GM12864 (cell line): ENCODE data around the gene PHF14.

Experiments used
- DNase-seq: peaks from one replicate; pipeline ENCODE4 v3.0.0-alpha.2; 2011; ENCODE audit warnings: low read depth
- H3K4me3 ChIP-seq: 2 replicates; pipeline ENCODE4 v1.5.1; 2011; ENCODE audit warnings: mild to moderate bottlenecking, low read depth, low read length, control low read depth
- TF ChIP-seq, protein P1 (sequence below): IDR thresholded peaks from 2 replicates; pipeline ENCODE4 v1.5.1; 2011; ENCODE audit warnings: low read depth, mild to moderate bottlenecking, moderate library complexity, low read length, control low read depth, inconsistent platforms; ENCODE audit errors: missing control alignments

Gene PHF14

DNA sequence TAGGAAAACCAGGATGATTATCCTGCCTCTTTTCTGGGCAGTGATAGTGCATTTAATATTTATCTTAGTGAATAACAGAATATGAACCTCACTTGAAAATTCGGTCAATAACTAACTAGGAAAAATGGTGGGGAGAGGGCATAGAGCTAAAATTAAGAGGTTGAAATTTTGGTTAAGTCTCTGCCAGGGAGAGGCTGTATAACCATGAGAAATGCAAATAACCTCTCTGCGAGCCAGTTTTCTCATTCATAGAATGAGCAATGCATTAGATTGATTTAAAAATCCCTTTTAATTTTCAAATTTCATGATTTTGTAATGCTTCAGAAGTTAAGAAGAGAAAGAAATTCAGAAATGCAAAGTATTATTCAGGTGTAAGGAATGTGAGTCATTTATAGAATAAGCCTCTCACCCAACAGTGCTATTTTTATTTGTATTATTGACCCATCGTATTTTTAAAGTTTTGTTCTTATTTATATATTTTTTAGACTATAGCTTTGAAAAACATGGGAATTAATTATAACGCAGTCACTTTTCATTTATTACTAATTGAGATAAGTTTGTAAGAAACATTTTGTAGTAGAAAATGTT is 104.7 kb downstream of the PHF14 start:
- DNase-seq, result no peak
- no peak overlapping the region for H3K4me3 ChIP-seq
- TF ChIP-seq, protein P1, sequence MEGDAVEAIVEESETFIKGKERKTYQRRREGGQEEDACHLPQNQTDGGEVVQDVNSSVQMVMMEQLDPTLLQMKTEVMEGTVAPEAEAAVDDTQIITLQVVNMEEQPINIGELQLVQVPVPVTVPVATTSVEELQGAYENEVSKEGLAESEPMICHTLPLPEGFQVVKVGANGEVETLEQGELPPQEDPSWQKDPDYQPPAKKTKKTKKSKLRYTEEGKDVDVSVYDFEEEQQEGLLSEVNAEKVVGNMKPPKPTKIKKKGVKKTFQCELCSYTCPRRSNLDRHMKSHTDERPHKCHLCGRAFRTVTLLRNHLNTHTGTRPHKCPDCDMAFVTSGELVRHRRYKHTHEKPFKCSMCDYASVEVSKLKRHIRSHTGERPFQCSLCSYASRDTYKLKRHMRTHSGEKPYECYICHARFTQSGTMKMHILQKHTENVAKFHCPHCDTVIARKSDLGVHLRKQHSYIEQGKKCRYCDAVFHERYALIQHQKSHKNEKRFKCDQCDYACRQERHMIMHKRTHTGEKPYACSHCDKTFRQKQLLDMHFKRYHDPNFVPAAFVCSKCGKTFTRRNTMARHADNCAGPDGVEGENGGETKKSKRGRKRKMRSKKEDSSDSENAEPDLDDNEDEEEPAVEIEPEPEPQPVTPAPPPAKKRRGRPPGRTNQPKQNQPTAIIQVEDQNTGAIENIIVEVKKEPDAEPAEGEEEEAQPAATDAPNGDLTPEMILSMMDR, result no peak

DNA sequence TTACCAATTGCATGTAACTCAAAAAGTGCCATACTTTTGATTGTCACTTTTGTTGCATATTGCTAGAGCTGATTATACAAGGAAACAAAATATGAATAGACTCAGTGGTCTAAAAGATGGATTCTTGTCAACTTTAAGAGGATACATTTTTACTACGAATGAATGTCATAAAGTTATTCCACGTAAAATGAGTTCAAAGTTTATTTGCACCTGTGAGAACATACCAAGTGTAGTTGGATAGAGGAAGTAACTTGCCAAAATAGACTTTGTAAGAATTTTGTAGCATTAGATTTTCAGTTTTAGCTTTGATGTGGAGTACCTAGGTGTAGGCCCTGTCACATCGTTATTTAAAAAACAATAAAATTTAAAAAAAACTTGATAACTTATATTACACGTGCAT is 106.2 kb downstream of the PHF14 start:
- no peak overlapping the region for H3K4me3 ChIP-seq
- TF ChIP-seq, protein P1, result no peak
- DNase-seq, result no peak

DNA sequence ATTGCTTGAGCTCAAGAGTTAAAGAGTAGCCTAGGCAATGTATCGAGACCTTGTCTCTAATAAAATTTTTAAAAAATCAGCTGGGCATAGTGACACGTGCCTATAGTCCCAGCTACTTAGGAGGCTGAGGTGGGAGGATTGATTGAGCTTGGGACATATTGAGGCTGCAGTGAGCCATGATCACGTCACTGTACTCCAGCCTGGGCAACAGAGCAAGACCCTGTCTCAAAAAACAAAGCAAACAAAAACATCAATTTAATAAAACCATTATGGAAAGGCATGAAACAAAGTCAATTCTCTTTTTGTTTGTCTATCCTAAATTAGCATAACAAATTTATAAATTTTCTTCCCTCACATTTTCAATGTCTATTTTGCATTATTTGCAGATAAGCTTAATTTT is 108.4 kb downstream of the PHF14 start:
- TF ChIP-seq, protein P1, result no peak
- no peak for DNase-seq
- H3K4me3 ChIP-seq, result no peak overlapping the region

- H3K4me3 ChIP-seq, result no peak overlapping the region
- TF ChIP-seq, protein P1, result no peak
- DNase-seq, result no peak
These were observed 109.0 kb downstream of the PHF14 start for GRCh38 chr7:11082552-11083213.

DNA sequence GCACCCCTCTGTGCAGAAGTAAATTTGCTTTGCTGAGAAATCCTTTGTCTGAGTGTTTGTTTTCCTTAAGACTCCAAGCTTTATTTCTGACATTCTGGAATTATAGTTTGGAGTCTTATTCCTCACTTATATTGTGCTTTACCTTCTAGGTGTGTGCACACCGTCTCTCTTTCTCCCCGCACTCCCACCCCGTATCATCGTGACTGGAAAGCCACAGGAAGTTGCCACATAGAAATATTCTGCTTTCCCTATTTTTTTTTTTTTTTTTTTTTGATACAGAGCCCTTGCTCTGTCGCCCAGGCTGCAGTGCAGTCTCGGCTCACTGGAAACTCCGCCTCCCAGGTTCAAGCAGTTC is 109.5 kb downstream of the PHF14 start:
- TF ChIP-seq, protein P1, result no peak
- no peak overlapping the region for H3K4me3 ChIP-seq
- no peak for DNase-seq

GRCh38 chr7:11104578-11104977 is 130.9 kb downstream of the PHF14 start:
- H3K4me3 ChIP-seq, result no peak overlapping the region
- no peak for DNase-seq
- TF ChIP-seq, protein P1, result no peak

GRCh38 chr7:11109659-11110058 is 136.0 kb downstream of the PHF14 start:
- no peak for DNase-seq
- TF ChIP-seq, protein P1, result no peak
- H3K4me3 ChIP-seq, result no peak overlapping the region
